T follicular helper cell (primary cell): ENCODE results near the gene ADD3.
"Not testable (repeated sequence)": the region's sequence is repeated elsewhere in the genome, so short reads cannot be mapped to it uniquely, and the experiment has no call there.

Experiments
- DNase-seq: peaks from one replicate; pipeline ENCODE4 v3.0.0-alpha.2; 2020; ENCODE audit warnings: low read depth

ADD3 gene

GRCh38 chr10:110107430-110107829, 99.6 kb downstream of the ADD3 start:
- no peak for DNase-seq

GRCh38 chr10:110107887-110108286, 100.1 kb downstream of the ADD3 start:
- no peak for DNase-seq

GRCh38 chr10:110109511-110109910, 101.7 kb downstream of the ADD3 start:
- no peak for DNase-seq

- DNase-seq = no peak
Measured at GRCh38 chr10:110110338-110110737, 102.6 kb downstream of the ADD3 start.

- no peak for DNase-seq
Measured at GRCh38 chr10:110113670-110114337, 106.0 kb downstream of the ADD3 start.

GRCh38 chr10:110114668-110115067, 106.9 kb downstream of the ADD3 start:
- DNase-seq = not testable (repeated sequence)

- DNase-seq = no peak
Measured at GRCh38 chr10:110115784-110116520, 108.2 kb downstream of the ADD3 start.

- no peak for DNase-seq
Measured at GRCh38 chr10:110118891-110119621, 111.3 kb downstream of the ADD3 start.

- no peak for DNase-seq
Measured at GRCh38 chr10:110123594-110123993, 115.8 kb downstream of the ADD3 start.

GRCh38 chr10:110129490-110129889, 121.7 kb downstream of the ADD3 start:
- no peak for DNase-seq

- no peak for DNase-seq
Measured at GRCh38 chr10:110134917-110135316, 127.1 kb downstream of the ADD3 start.

GRCh38 chr10:110135836-110136235, 128.1 kb downstream of the ADD3 start:
- not testable (repeated sequence) for DNase-seq

GRCh38 chr10:110137142-110137545, 129.4 kb downstream of the ADD3 start:
- DNase-seq = no peak

GRCh38 chr10:110138197-110138812, 130.5 kb downstream of the ADD3 start:
- DNase-seq = no peak

- no peak for DNase-seq
Measured at GRCh38 chr10:110141185-110141584, 133.4 kb downstream of the ADD3 start.

GRCh38 chr10:110141871-110142635, 134.3 kb downstream of the ADD3 start:
- DNase-seq = no peak

GRCh38 chr10:110142965-110143364, 135.2 kb downstream of the ADD3 start:
- no peak for DNase-seq

- no peak for DNase-seq
Measured at GRCh38 chr10:110144507-110144906, 136.7 kb downstream of the ADD3 start.

GRCh38 chr10:110147961-110148360, 140.2 kb downstream of the ADD3 start:
- no peak for DNase-seq

GRCh38 chr10:110149259-110149658, 141.5 kb downstream of the ADD3 start:
- no peak for DNase-seq

- no peak for DNase-seq
Measured at GRCh38 chr10:110150046-110150445, 142.3 kb downstream of the ADD3 start.

- no peak for DNase-seq
Measured at GRCh38 chr10:110150981-110151380, 143.2 kb downstream of the ADD3 start.
